Stimulated activated naive B cell treated with anti-CD40 and anti-IgM and Interleukin-4, amounts not matched to agents 10 μg/mL and 1 μg/mL and 100 μg/mL, for 72 hours (primary cell): ENCODE measurements around the gene ERBB4.

Source experiments
- ATAC-seq, 2 donors: fragments of 150-1000 bp; cut with Tn5 transposase; replicated peaks; 2 replicates each; pipeline ENCODE4 v1.10.0; 2021; ENCODE audit warnings: moderate library complexity in 1 of 2
- DNase-seq: peaks from one replicate; pipeline ENCODE4 v3.0.0; 2021
- H3K27ac Mint-ChIP-seq: one replicate; pipeline ENCODE4 v1.8.0; 2022; ENCODE audit warnings: mild to moderate bottlenecking, mixed read lengths
- H3K27me3 Mint-ChIP-seq, 2 donors: one replicate each; pipeline ENCODE4 v1.8.0; 2022; ENCODE audit warnings: mixed read lengths in 2 of 2
- H3K36me3 Mint-ChIP-seq, 2 donors: one replicate each; pipeline ENCODE4 v1.8.0; 2022; ENCODE audit warnings: mixed read lengths in 2 of 2, mild to moderate bottlenecking in 1 of 2
- H3K4me1 Mint-ChIP-seq, 2 donors: one replicate each; pipeline ENCODE4 v1.8.0; 2022; ENCODE audit warnings: mixed read lengths in 2 of 2, mild to moderate bottlenecking in 1 of 2
- H3K4me3 Mint-ChIP-seq, 2 donors: one replicate each; pipeline ENCODE4 v1.8.0; 2022; ENCODE audit warnings: mild to moderate bottlenecking in 2 of 2, mixed read lengths in 2 of 2, moderate library complexity in 1 of 2
- H3K9me3 Mint-ChIP-seq, 2 donors: one replicate each; pipeline ENCODE4 v1.8.0; 2022; ENCODE audit warnings: mixed read lengths in 2 of 2, mild to moderate bottlenecking in 1 of 2

ERBB4 gene

GRCh38 chr2:211376410-211376809 lies 1162.2 kb downstream of the ERBB4 start:
- no peaks in the 10 kb centered on the region for H3K27me3 Mint-ChIP-seq
- H3K9me3 Mint-ChIP-seq, result peaks cover 0 to 3% of the 10 kb centered on the region in 2 donors
- DNase-seq (no peak), ATAC-seq (no peak)
- H3K27ac Mint-ChIP-seq, result no peak overlapping the region
- H3K4me3 Mint-ChIP-seq, result no peak overlapping the region
- no peaks in the 10 kb centered on the region for H3K4me1 Mint-ChIP-seq
- H3K36me3 Mint-ChIP-seq, result no peaks in the 10 kb centered on the region

GRCh38 chr2:211373203-211373602 lies 1165.4 kb downstream of the ERBB4 start:
- Mint-ChIP-seq H3K27ac (no peak overlapping the region), H3K4me1 (no peaks in the 10 kb centered on the region), H3K9me3 (peaks cover 1 to 4% of the 10 kb centered on the region in 2 donors), H3K36me3 (no peaks in the 10 kb centered on the region), H3K4me3 (no peak overlapping the region), H3K27me3 (no peaks in the 10 kb centered on the region)
- ATAC-seq (no peak), DNase-seq (no peak)

DNA sequence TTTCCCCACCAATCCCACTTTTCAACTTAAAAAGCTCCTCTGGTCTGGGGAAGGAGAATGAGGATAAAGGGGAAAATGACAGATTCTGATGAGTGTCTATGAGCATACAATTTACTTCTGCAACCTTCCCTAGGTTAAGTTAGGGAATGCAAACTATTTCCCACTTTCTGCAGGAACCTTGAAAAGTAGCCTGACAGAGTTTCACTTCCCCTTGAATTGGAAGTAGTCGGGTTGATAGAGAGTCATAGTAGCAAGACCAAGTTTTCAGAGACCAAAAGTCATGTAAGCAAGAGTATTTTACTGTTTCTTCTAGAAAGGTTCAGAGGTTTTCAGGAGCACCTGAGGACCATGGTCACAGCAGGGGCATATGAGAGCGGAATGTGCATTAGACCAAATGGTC lies 1167.1 kb downstream of the ERBB4 start:
- no peak for ATAC-seq
- no peaks in the 10 kb centered on the region for H3K4me1 Mint-ChIP-seq

GRCh38 chr2:211368467-211368866 lies 1170.1 kb downstream of the ERBB4 start:
- Mint-ChIP-seq H3K4me1 (no peaks in the 10 kb centered on the region), H3K4me3 (no peak overlapping the region), H3K27me3 (no peaks in the 10 kb centered on the region), H3K36me3 (no peaks in the 10 kb centered on the region), H3K27ac (no peak overlapping the region), H3K9me3 (peaks cover 3 to 4% of the 10 kb centered on the region in 2 donors)
- ATAC-seq, result no peak
- DNase-seq, result no peak

More for the DNA sequence above, 1167.1 kb downstream of the ERBB4 start:
- Mint-ChIP-seq H3K36me3 (no peaks in the 10 kb centered on the region), H3K9me3 (peaks cover 1 to 4% of the 10 kb centered on the region in 2 donors), H3K27me3 (no peaks in the 10 kb centered on the region), H3K27ac (no peak overlapping the region), H3K4me3 (no peak overlapping the region)
- DNase-seq, result no peak

DNA sequence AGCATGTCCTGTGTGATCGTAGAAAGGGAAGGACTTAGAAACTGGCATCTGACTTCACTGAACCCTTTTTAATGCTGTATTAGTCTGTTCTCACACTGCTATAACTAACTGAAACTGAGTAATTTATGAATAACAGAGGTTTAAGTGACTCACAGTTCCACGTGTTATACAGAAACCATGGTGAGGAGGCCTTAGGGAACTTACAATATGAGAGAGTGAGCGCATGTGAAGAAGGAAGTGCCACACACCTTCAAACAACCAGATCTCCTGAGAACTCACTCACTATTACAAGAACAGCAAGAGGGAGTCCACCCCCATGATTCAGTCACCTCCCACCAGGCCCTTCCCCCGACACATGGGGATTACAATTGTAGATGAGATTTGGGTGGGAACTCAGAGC lies 1170.9 kb downstream of the ERBB4 start:
- H3K4me3 Mint-ChIP-seq, result no peak overlapping the region
- no peak for DNase-seq
- H3K9me3 Mint-ChIP-seq, result peaks cover 3 to 4% of the 10 kb centered on the region in 2 donors
- H3K27me3 Mint-ChIP-seq, result no peaks in the 10 kb centered on the region
- no peaks in the 10 kb centered on the region for H3K4me1 Mint-ChIP-seq
- no peaks in the 10 kb centered on the region for H3K36me3 Mint-ChIP-seq
- no peak overlapping the region for H3K27ac Mint-ChIP-seq
- ATAC-seq, result peak; percentile 25 to 85

- no peak for DNase-seq
- peaks cover 3 to 4% of the 10 kb centered on the region in 2 donors for H3K9me3 Mint-ChIP-seq
- H3K36me3 Mint-ChIP-seq, result no peaks in the 10 kb centered on the region
- ATAC-seq, result no peak
- H3K27me3 Mint-ChIP-seq, result no peaks in the 10 kb centered on the region
- no peaks in the 10 kb centered on the region for H3K4me1 Mint-ChIP-seq
- H3K27ac Mint-ChIP-seq, result no peak overlapping the region
- no peak overlapping the region for H3K4me3 Mint-ChIP-seq
These were observed 1171.3 kb downstream of the ERBB4 start for GRCh38 chr2:211367293-211367692.

- no peaks in the 10 kb centered on the region for H3K27me3 Mint-ChIP-seq
- DNase-seq, result no peak
- H3K4me1 Mint-ChIP-seq, result no peaks in the 10 kb centered on the region
- no peak overlapping the region for H3K4me3 Mint-ChIP-seq
- H3K36me3 Mint-ChIP-seq, result no peaks in the 10 kb centered on the region
- ATAC-seq, result no peak
- no peak overlapping the region for H3K27ac Mint-ChIP-seq
- H3K9me3 Mint-ChIP-seq, result peaks cover 3 to 4% of the 10 kb centered on the region in 2 donors
These were observed 1173.7 kb downstream of the ERBB4 start for GRCh38 chr2:211364911-211365310.

DNA sequence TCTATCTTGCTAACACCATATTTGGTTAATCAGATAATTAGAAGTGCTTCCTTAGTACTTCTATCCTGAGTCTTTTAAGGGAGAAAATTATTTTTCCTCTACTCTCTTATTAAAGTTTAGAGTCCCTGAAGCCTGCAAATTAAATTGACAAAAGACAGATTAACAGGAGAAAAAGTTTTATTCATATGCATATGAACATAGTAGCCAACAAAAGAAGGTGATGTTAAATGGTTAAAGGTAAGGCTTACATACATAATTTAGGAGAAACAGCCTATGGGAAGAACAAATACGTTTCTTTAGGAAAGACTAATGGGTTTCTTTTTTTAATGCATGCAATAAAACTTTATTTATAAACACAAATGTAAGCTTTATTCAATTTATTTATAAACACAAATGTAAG lies 1177.2 kb downstream of the ERBB4 start:
- DNase-seq (no peak), ATAC-seq (no peak)
- Mint-ChIP-seq H3K4me1 (no peaks in the 10 kb centered on the region), H3K27ac (no peak overlapping the region), H3K4me3 (no peak overlapping the region), H3K9me3 (peaks cover 4 to 5% of the 10 kb centered on the region in 2 donors), H3K36me3 (no peaks in the 10 kb centered on the region), H3K27me3 (no peaks in the 10 kb centered on the region)

- H3K27ac Mint-ChIP-seq, result no peak overlapping the region
- no peak for DNase-seq
- H3K4me1 Mint-ChIP-seq, result no peaks in the 10 kb centered on the region
- no peak overlapping the region for H3K4me3 Mint-ChIP-seq
- H3K9me3 Mint-ChIP-seq, result peaks cover 4 to 5% of the 10 kb centered on the region in 2 donors
- no peaks in the 10 kb centered on the region for H3K27me3 Mint-ChIP-seq
- no peaks in the 10 kb centered on the region for H3K36me3 Mint-ChIP-seq
- ATAC-seq, result no peak
These were observed 1179.3 kb downstream of the ERBB4 start for GRCh38 chr2:211359347-211359746.

GRCh38 chr2:211358504-211358903 lies 1180.1 kb downstream of the ERBB4 start:
- peaks cover 3 to 4% of the 10 kb centered on the region in 2 donors for H3K9me3 Mint-ChIP-seq
- no peaks in the 10 kb centered on the region for H3K4me1 Mint-ChIP-seq
- H3K36me3 Mint-ChIP-seq, result no peaks in the 10 kb centered on the region
- DNase-seq (no peak), ATAC-seq (no peak)
- no peak overlapping the region for H3K27ac Mint-ChIP-seq
- H3K4me3 Mint-ChIP-seq, result no peak overlapping the region
- no peaks in the 10 kb centered on the region for H3K27me3 Mint-ChIP-seq

DNA sequence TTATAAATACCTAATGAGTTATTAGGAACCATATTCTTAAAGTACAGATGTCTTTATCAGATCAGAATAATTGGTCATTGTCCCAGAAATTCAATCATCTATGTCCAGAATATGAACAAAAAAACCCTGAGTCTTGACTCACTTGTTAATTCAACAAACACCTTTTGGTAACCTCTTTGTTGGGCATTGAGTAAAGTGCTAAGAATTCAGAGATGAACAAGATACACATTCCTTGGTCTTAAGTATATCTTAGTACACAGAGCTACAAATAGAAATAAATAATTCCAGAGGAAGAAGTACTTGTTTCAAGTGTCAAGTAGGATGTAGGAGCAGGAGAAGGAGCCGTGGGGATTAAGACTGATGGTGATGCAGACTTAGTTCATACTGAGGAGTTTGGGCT lies 1184.1 kb downstream of the ERBB4 start:
- Mint-ChIP-seq H3K4me1 (no peaks in the 10 kb centered on the region), H3K4me3 (no peak overlapping the region), H3K9me3 (peaks cover 0 to 3% of the 10 kb centered on the region in 2 donors), H3K27me3 (no peaks in the 10 kb centered on the region), H3K27ac (no peak overlapping the region), H3K36me3 (no peaks in the 10 kb centered on the region)
- ATAC-seq, result no peak
- DNase-seq, result no peak

GRCh38 chr2:211351987-211352386 lies 1186.6 kb downstream of the ERBB4 start:
- Mint-ChIP-seq H3K4me3 (no peak overlapping the region), H3K27me3 (no peaks in the 10 kb centered on the region), H3K4me1 (no peaks in the 10 kb centered on the region), H3K36me3 (no peaks in the 10 kb centered on the region), H3K9me3 (peaks cover 0 to 4% of the 10 kb centered on the region in 2 donors), H3K27ac (no peak overlapping the region)
- ATAC-seq (no peak), DNase-seq (no peak)

DNA sequence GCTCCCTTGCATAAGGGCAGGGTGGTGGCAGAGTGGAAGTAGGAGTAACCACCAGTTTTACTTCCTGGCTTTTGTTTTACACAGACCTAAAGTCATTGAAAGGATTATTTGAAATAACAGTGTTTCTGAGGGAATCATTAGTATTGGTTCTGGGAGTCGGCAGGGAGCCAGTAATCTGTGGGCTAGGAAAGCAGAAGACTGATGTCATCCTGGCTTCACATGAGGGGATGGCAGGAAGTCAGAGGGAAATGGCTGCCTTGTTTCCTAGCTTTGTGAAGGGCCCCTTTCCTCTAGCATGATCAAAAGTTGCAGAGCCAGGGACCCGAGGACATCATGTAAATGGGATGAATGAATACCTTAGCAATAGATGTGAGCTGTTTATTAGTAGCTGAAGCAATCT lies 1189.6 kb downstream of the ERBB4 start:
- ATAC-seq (no peak), DNase-seq (no peak)
- Mint-ChIP-seq H3K27ac (no peak overlapping the region), H3K27me3 (no peaks in the 10 kb centered on the region), H3K4me3 (no peak overlapping the region), H3K9me3 (peaks cover 0 to 5% of the 10 kb centered on the region in 2 donors), H3K36me3 (no peaks in the 10 kb centered on the region), H3K4me1 (no peaks in the 10 kb centered on the region)

DNA sequence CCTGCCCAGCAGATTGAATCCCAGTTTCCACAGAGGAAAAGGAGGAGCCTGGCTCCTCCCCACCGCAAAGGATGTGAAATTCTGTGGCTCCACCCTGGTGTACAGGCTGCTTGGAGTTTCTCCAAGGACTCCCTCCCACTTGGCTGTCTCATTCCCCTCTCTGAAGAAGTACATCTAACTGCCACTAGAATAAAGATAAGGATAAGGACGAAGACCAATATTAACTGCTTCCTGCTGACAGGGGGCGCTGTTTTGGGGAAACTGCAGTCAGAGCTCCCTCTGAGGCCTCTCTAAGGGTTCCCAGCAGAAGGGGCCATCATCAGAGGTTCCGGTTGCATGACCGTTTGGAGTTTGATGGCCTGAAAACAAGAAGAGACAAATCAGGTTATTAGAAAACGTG lies 1191.3 kb downstream of the ERBB4 start:
- no peaks in the 10 kb centered on the region for H3K4me1 Mint-ChIP-seq
- H3K4me3 Mint-ChIP-seq, result no peak overlapping the region
- no peaks in the 10 kb centered on the region for H3K36me3 Mint-ChIP-seq
- peaks cover 0 to 5% of the 10 kb centered on the region in 2 donors for H3K9me3 Mint-ChIP-seq
- DNase-seq (no peak), ATAC-seq (no peak)
- no peaks in the 10 kb centered on the region for H3K27me3 Mint-ChIP-seq
- H3K27ac Mint-ChIP-seq, result peak overlapping the region; percentile 14

DNA sequence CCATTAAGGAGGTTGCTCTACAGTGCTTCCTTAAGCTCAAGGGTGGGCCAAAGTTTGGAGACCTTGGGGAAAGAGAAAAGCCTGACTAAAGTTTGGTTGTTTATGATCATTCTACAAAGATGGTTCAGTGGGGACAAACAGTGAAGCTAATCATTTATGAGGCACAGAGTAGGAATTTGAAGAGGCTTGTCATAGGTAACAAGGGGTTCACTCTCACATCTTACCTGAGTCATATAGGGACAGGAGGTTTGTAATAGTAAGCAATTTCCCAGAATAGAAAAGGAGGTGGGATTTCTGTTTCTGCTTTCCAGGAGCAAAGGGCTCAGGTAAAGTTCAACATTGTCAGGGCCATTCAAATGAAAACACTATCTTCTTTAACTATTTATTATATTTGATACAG lies 1194.3 kb downstream of the ERBB4 start:
- Mint-ChIP-seq H3K27ac (no peak overlapping the region), H3K36me3 (no peaks in the 10 kb centered on the region), H3K4me1 (no peaks in the 10 kb centered on the region), H3K9me3 (peaks cover 0 to 3% of the 10 kb centered on the region in 2 donors), H3K4me3 (no peak overlapping the region), H3K27me3 (no peaks in the 10 kb centered on the region)
- no peak for DNase-seq
- no peak for ATAC-seq

DNA sequence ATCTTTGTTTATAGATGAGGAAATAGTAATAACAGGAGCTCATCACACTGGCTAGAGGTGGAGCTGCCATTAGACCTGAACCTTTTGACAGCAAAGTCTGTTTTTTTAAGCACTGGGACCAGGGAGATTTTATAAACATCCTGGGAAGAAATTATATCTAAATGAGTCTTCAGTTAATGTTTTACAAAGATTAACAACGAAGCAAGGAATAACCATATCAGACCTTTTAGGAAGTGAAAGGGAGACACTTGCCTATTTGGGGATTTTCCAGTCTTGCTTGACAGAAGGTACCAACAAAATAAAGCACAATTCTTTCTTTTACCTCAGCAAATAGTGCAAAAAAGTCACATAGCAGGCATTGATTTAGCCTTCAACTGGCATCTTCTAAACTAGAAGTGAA lies 1205.2 kb downstream of the ERBB4 start:
- no peaks in the 10 kb centered on the region for H3K27me3 Mint-ChIP-seq
- H3K36me3 Mint-ChIP-seq, result no peaks in the 10 kb centered on the region
- DNase-seq (no peak), ATAC-seq (no peak)
- no peak overlapping the region for H3K27ac Mint-ChIP-seq
- H3K4me3 Mint-ChIP-seq, result no peak overlapping the region
- H3K4me1 Mint-ChIP-seq, result no peaks in the 10 kb centered on the region
- peaks cover 3 to 4% of the 10 kb centered on the region in 2 donors for H3K9me3 Mint-ChIP-seq
